ENCODE data around the gene LIX1. TPM values are rescaled to one million over a fixed set of nuclear protein-coding genes. Genes with fewer than 3 reads are reported as not detected.
"Not testable (repeated sequence)": the region's sequence is repeated elsewhere in the genome, so short reads cannot be mapped to it uniquely, and the experiment has no call there.

The LIX1 gene
- total and polyA plus RNA-seq, 2 of the 13 experiments (the other 11 are each of a cell fraction or from before 2014, with no cell fraction given): not detected

- no peak for TF ChIP-seq ZNF235 (CRISPR knock-in tag; IDR thresholded peaks at IDR 0.05; ENCODE audit: borderline replicate concordance)
- 0 out of 2 replicates have a peak, but pooled peaks have one; percentile 26 for TF ChIP-seq TARDBP (CRISPR knock-in tag; IDR thresholded peaks at IDR 0.05)
- TF ChIP-seq JUNB (CRISPR knock-in tag; IDR thresholded peaks at IDR 0.05; ENCODE audit: borderline replicate concordance): 0 out of 2 replicates have a peak, but pooled peaks have one; percentile 36
Observed at GRCh38 chr5:97181856-97182545, 39.6 kb upstream of the LIX1 start.

GRCh38 chr5:97179457-97179856 lies 37.0 kb upstream of the LIX1 start:
- H2AFZ ChIP-seq (ENCODE audit: low read length); H3K9ac ChIP-seq (ENCODE audit: insufficient read depth, low read depth, low read length); FAIRE-seq; BruUV-seq (replicated peaks); DNase-seq (ENCODE audit: low spot score); intact Hi-C loops (cut with micrococcal nuclease; ENCODE audit: unreplicated experiment); H3K9me3 ChIP-seq (ENCODE audit: low read length); H3K4me3 ChIP-seq (replicated peaks in 1 of 3; ENCODE audit: insufficient read depth in 1 of 3, low read depth in 2 of 3, low read length in 3 of 3); POLR2A ChIA-PET; H3K4me2 ChIP-seq (ENCODE audit: low read depth, low read length); H3K27me3 ChIP-seq (ENCODE audit: control insufficient read depth in 1 of 2, insufficient read depth in 2 of 2, low read length in 2 of 2); H3K27ac ChIP-seq (ENCODE audit: extremely low read length, insufficient read depth, low read length); in situ Hi-C loops (cut with HindIII; ENCODE audit: extremely low pct_ligation_motif_present, low pct_unique_long_range_greater_than_20kb); H4K20me1 ChIP-seq (ENCODE audit: insufficient read depth, low read length); ATAC-seq; CTCF ChIA-PET (ENCODE audit: low intra/inter-chr PET ratio, low total read pairs): not testable (repeated sequence)
- H3K79me2 ChIP-seq (ENCODE audit: insufficient read depth, low read length): peaks cover 28% of the 10 kb centered on the region
- peaks cover 27% of the 10 kb centered on the region for H3K4me1 ChIP-seq (ENCODE audit: insufficient read depth, low read length)
- 63% methylated on average over 3 of the region's 3 CpGs for WGBS (ENCODE audit: low lambda C conversion rate)
- H3K36me3 ChIP-seq (replicated peaks in 1 of 2; ENCODE audit: control insufficient read depth in 1 of 2, insufficient read depth in 2 of 2, low read length in 2 of 2): peaks cover 10 to 44% of the 10 kb centered on the region in 2 experiments; a peak in 3 of 5 replicates

More at GRCh38 chr5:97181856-97182545, 39.6 kb upstream of the LIX1 start:
- peak overlapping the region; percentile 88 for H3K4me2 ChIP-seq (ENCODE audit: low read depth, low read length)
- H3K79me2 ChIP-seq (ENCODE audit: insufficient read depth, low read length): peaks cover 28% of the 10 kb centered on the region
- H4K20me1 ChIP-seq (ENCODE audit: insufficient read depth, low read length): 0 out of 2 replicates have a peak, but pooled peaks cover 7% of the 10 kb centered on the region
- BruUV-seq (replicated peaks): no TSS peak
- ATAC-seq (no peak), FAIRE-seq (no peak), DNase-seq (ENCODE audit: low spot score) (no peak)
- peaks cover 42% of the 10 kb centered on the region for H3K4me1 ChIP-seq (ENCODE audit: insufficient read depth, low read length)
- intact Hi-C loops (cut with micrococcal nuclease; ENCODE audit: unreplicated experiment) (loop anchor here (2.0 to 5.0 kb wide), 2 partner anchors 375 to 1591 kb away; partner anchors contain the start of genes ERAP1 and RGMB), in situ Hi-C loops (cut with HindIII; ENCODE audit: extremely low pct_ligation_motif_present, low pct_unique_long_range_greater_than_20kb) (no loop called here)
- ChIA-PET CTCF (ENCODE audit: low intra/inter-chr PET ratio, low total read pairs) (no interaction called here), POLR2A (interaction anchor here (0.7 to 1.1 kb wide), 2 partner anchors 352 to 374 kb away, joined by 3 to 4 read pairs; partner anchors contain the start of gene ERAP1)
- no peaks in the 10 kb centered on the region for H3K9me3 ChIP-seq (ENCODE audit: low read length)
- peak overlapping the region; percentile 85 to 99 (median 89) for H3K4me3 ChIP-seq (replicated peaks in 1 of 3; ENCODE audit: insufficient read depth in 1 of 3, low read depth in 2 of 3, low read length in 3 of 3)
- peak overlapping the region; percentile 97 for H3K27ac ChIP-seq (ENCODE audit: extremely low read length, insufficient read depth, low read length)
- no peaks in the 10 kb centered on the region; a peak in 1 of 5 replicates for H3K27me3 ChIP-seq (ENCODE audit: control insufficient read depth in 1 of 2, insufficient read depth in 2 of 2, low read length in 2 of 2)
- peaks cover 7 to 26% of the 10 kb centered on the region in 2 experiments; a peak in 3 of 5 replicates for H3K36me3 ChIP-seq (replicated peaks in 1 of 2; ENCODE audit: control insufficient read depth in 1 of 2, insufficient read depth in 2 of 2, low read length in 2 of 2)
- WGBS (ENCODE audit: low lambda C conversion rate): 67% methylated on average over 4 of the region's 4 CpGs
- peak overlapping the region; percentile 94 for H3K9ac ChIP-seq (ENCODE audit: insufficient read depth, low read depth, low read length)
- no peak overlapping the region for H2AFZ ChIP-seq (ENCODE audit: low read length)
